Measurements from ENCODE around the gene CPSF2.
A peak's percentile ranks its signal among the peaks of the same experiment; 100 is the strongest.

CPSF2 gene

DNA sequence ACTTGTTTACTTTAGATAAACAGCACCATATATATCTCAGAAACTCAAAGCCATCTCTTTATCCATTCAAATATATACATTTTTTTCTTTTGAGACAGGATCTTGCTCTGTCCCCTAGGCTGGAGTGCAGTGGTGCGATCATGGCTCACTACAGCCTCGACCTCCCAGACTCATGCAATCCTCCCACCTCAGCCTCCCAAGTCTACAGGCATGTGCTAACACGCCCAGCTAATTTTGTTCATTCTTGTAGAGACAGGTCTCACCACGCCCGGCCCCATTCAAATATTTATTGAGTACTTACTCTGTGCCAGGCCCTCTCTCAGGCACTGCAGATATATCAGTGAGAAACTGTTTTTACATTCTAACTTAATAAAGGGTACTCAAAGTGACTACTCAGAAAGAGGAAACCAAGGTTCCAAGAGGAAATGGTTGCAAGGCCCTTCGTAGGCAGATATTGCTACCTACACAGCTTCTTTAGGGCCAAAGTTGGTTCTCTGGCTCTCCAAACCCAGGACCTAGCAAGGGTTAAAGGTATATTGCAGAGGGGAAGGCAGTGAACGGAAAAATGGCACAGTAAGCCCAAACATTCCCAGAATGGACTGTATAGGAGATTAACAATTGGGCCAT, 18.3 kb upstream of the CPSF2 start:
- TF ChIP-seq, protein P1, sequence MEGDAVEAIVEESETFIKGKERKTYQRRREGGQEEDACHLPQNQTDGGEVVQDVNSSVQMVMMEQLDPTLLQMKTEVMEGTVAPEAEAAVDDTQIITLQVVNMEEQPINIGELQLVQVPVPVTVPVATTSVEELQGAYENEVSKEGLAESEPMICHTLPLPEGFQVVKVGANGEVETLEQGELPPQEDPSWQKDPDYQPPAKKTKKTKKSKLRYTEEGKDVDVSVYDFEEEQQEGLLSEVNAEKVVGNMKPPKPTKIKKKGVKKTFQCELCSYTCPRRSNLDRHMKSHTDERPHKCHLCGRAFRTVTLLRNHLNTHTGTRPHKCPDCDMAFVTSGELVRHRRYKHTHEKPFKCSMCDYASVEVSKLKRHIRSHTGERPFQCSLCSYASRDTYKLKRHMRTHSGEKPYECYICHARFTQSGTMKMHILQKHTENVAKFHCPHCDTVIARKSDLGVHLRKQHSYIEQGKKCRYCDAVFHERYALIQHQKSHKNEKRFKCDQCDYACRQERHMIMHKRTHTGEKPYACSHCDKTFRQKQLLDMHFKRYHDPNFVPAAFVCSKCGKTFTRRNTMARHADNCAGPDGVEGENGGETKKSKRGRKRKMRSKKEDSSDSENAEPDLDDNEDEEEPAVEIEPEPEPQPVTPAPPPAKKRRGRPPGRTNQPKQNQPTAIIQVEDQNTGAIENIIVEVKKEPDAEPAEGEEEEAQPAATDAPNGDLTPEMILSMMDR (IDR thresholded peaks at IDR 0.05; ENCODE audit: insufficient read depth, low read length, poor library complexity, severe bottlenecking): no peak
- no peaks in the 10 kb centered on the region for H3K27me3 ChIP-seq (replicated peaks; ENCODE audit: control insufficient read depth, insufficient read depth, low read length)
- DNase-seq (ENCODE audit: extremely low read depth, insufficient read length): no peak
- H3K36me3 ChIP-seq (ENCODE audit: control insufficient read depth, insufficient read depth, low read length): no peaks in the 10 kb centered on the region
- H3K4me3 ChIP-seq (replicated peaks; ENCODE audit: low read depth, low read length): no peak overlapping the region

- H3K36me3 ChIP-seq (ENCODE audit: control insufficient read depth, insufficient read depth, low read length): no peaks in the 10 kb centered on the region
- DNase-seq (ENCODE audit: extremely low read depth, insufficient read length): no peak
- peak overlapping the region; percentile 91 for H3K4me3 ChIP-seq (replicated peaks; ENCODE audit: low read depth, low read length)
- no peaks in the 10 kb centered on the region for H3K27me3 ChIP-seq (replicated peaks; ENCODE audit: control insufficient read depth, insufficient read depth, low read length)
- TF ChIP-seq, protein P1 (IDR thresholded peaks at IDR 0.05; ENCODE audit: insufficient read depth, low read length, poor library complexity, severe bottlenecking): no peak
These were observed 16.5 kb upstream of the CPSF2 start for GRCh38 chr14:92105073-92105892.

DNA sequence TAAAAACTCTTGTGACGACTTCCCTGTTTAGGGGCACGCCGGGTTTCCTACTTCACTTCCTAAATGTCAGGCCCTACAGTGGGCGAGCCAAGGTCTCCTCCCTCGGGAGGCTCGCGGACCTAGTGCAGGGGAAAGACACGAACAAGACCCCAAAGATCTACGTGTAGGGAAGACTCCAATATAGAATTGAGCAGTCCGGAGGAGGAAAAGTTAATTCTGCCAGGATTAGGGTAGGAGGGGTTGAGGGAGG, 16.0 kb upstream of the CPSF2 start:
- TF ChIP-seq, protein P1 (IDR thresholded peaks at IDR 0.05; ENCODE audit: insufficient read depth, low read length, poor library complexity, severe bottlenecking): no peak
- DNase-seq (ENCODE audit: extremely low read depth, insufficient read length): no peak
- Histone ChIP-seq H3K36me3 (ENCODE audit: control insufficient read depth, insufficient read depth, low read length) (no peaks in the 10 kb centered on the region), H3K27me3 (replicated peaks; ENCODE audit: control insufficient read depth, insufficient read depth, low read length) (no peaks in the 10 kb centered on the region), H3K4me3 (replicated peaks; ENCODE audit: low read depth, low read length) (peak overlapping the region; percentile 91)

DNA sequence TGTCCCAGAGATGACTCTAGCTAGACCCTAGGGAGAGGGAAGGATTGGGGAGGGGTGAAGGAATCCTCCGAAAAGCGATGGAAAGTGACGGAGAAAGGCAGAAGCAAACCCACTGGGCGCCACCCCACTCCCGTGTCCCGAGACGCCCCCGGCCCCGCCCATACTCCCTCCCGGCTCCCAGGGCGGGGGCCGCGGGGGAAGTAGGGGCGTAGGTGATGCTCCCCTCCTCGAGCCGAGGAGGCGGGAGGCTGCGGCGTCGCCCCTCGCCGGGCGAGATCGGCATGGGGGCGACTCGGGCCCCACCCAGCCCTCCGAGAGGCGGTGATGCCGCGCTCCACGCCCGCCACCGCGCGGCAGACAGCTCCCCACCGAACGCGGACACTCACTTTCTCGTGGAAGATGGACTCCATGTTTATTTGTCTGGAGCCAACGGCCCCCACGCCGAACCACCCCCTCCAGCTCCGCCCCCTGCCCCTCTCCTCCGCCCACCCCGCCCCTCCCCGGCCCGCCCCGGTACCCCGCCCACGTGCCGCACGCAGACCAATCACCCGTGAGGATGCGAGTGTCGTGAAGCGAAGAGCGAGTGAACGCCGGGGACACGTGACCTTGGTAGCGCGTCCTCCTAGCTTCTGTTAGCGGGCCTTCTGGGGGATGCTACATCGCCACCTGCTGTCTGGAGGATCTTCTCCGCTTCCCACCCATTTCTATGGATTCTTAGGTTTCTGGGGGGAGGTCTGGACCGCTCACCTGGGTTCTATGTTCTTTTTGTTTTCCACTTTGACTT, 15.4 kb upstream of the CPSF2 start, which contains the start of gene ATXN3:
TSS of gene ATXN3 (minus strand) at position 440 of the 784 bp plus-strand sequence. CDS start at position 410, 30 bp downstream.
- H3K27me3 ChIP-seq (replicated peaks; ENCODE audit: control insufficient read depth, insufficient read depth, low read length): no peaks in the 10 kb centered on the region
- peak within 1 kb of the TSS; percentile 91 for H3K4me3 ChIP-seq (replicated peaks; ENCODE audit: low read depth, low read length)
- DNase-seq (ENCODE audit: extremely low read depth, insufficient read length): peak; percentile 90
- TF ChIP-seq, protein P1 (IDR thresholded peaks at IDR 0.05; ENCODE audit: insufficient read depth, low read length, poor library complexity, severe bottlenecking): peak; percentile 88
- no peaks in the 10 kb centered on the region for H3K36me3 ChIP-seq (ENCODE audit: control insufficient read depth, insufficient read depth, low read length)

- H3K27me3 ChIP-seq (replicated peaks; ENCODE audit: control insufficient read depth, insufficient read depth, low read length): no peaks in the 10 kb centered on the region
- H3K36me3 ChIP-seq (ENCODE audit: control insufficient read depth, insufficient read depth, low read length): no peaks in the 10 kb centered on the region
- no peak for DNase-seq (ENCODE audit: extremely low read depth, insufficient read length)
- H3K4me3 ChIP-seq (replicated peaks; ENCODE audit: low read depth, low read length): no peak overlapping the region
- TF ChIP-seq, protein P1 (IDR thresholded peaks at IDR 0.05; ENCODE audit: insufficient read depth, low read length, poor library complexity, severe bottlenecking): no peak
These were observed 13.2 kb upstream of the CPSF2 start for GRCh38 chr14:92108345-92109254.

All from GM06990 (cell line).